Measurements from ENCODE around the gene GNG8. TPM values are rescaled to one million over a fixed set of nuclear protein-coding genes. Genes with fewer than 3 reads are reported as not detected.

Gene GNG8
- polyA plus RNA-seq, 1 donor from 2014 or later: not detected

- Histone ChIP-seq H3K79me2 (replicated peaks; ENCODE audit: insufficient read depth, low read length) (no peaks in the 10 kb centered on the region), H3K27me3 (ENCODE audit: insufficient read depth, low read depth, low read length) (no peaks in the 10 kb centered on the region), H3K9me3 (ENCODE audit: low read length) (no peaks in the 10 kb centered on the region), H3K4me2 (ENCODE audit: low read length) (no peak within 1 kb of the TSS), H3K36me3 (ENCODE audit: insufficient read depth, low read length) (no peaks in the 10 kb centered on the region), H3K4me3 (ENCODE audit: low read length) (no peak within 1 kb of the TSS), H4K20me1 (ENCODE audit: insufficient read depth) (no peaks in the 10 kb centered on the region), H3K9ac (ENCODE audit: low read length) (no peak within 1 kb of the TSS), H3F3A (ENCODE audit: insufficient read depth, low read length, poor library complexity, severe bottlenecking) (no peaks in the 10 kb centered on the region), H2AFZ (ENCODE audit: low read depth, low read length) (no peak within 1 kb of the TSS), H3K9me2 (ENCODE audit: insufficient read depth, low read length) (no peaks in the 10 kb centered on the region), H3K27ac (ENCODE audit: low read length) (no peak within 1 kb of the TSS)
- TF ChIP-seq EP300 (conservative IDR thresholded peaks at IDR 0.05; ENCODE audit: poor library complexity, severe bottlenecking) (no peak), EZH2 (IDR thresholded peaks at IDR 0.05; ENCODE audit: borderline replicate concordance, insufficient read depth, low read length, poor library complexity, severe bottlenecking) (no peak), REST (IDR thresholded peaks at IDR 0.05; ENCODE audit: borderline replicate concordance) (no peak), MXI1 (conservative IDR thresholded peaks at IDR 0.05; ENCODE audit: poor library complexity, severe bottlenecking) (no peak), CTCF (IDR thresholded peaks at IDR 0.05; ENCODE audit: poor library complexity, severe bottlenecking) (no peak), TAF1 (IDR thresholded peaks at IDR 0.05; ENCODE audit: low read depth) (no peak), SMC3 (conservative IDR thresholded peaks at IDR 0.05; ENCODE audit: poor library complexity) (no peak), POLR2AphosphoS5 (IDR thresholded peaks at IDR 0.05) (no peak), RAD21 (conservative IDR thresholded peaks at IDR 0.05) (no peak)
Measured at GRCh38 chr19:46624958-46625661, 10.9 kb downstream of the GNG8 start, which contains the start of gene PTGIR. TSS of gene PTGIR (minus strand) at chr19:46625089. CDS start at chr19:46624225, 864 bp downstream.

GRCh38 chr19:46623915-46624502, 12.0 kb downstream of the GNG8 start:
- no peak for TF ChIP-seq POLR2AphosphoS5 (IDR thresholded peaks at IDR 0.05)
- TF ChIP-seq REST (IDR thresholded peaks at IDR 0.05; ENCODE audit: borderline replicate concordance): no peak
- no peak for TF ChIP-seq CTCF (IDR thresholded peaks at IDR 0.05; ENCODE audit: poor library complexity, severe bottlenecking)
- no peak for TF ChIP-seq MXI1 (conservative IDR thresholded peaks at IDR 0.05; ENCODE audit: poor library complexity, severe bottlenecking)
- TF ChIP-seq RAD21 (conservative IDR thresholded peaks at IDR 0.05): no peak
- TF ChIP-seq SMC3 (conservative IDR thresholded peaks at IDR 0.05; ENCODE audit: poor library complexity): no peak
- TF ChIP-seq TAF1 (IDR thresholded peaks at IDR 0.05; ENCODE audit: low read depth): no peak
- no peak for TF ChIP-seq EP300 (conservative IDR thresholded peaks at IDR 0.05; ENCODE audit: poor library complexity, severe bottlenecking)
- TF ChIP-seq EZH2 (IDR thresholded peaks at IDR 0.05; ENCODE audit: borderline replicate concordance, insufficient read depth, low read length, poor library complexity, severe bottlenecking): no peak
- no peaks in the 10 kb centered on the region for H3K36me3 ChIP-seq (ENCODE audit: insufficient read depth, low read length)
- no peaks in the 10 kb centered on the region for H3F3A ChIP-seq (ENCODE audit: insufficient read depth, low read length, poor library complexity, severe bottlenecking)
- H2AFZ ChIP-seq (ENCODE audit: low read depth, low read length): no peak overlapping the region
- H3K9me3 ChIP-seq (ENCODE audit: low read length): no peaks in the 10 kb centered on the region
- no peak overlapping the region for H3K9ac ChIP-seq (ENCODE audit: low read length)
- no peak overlapping the region for H3K4me3 ChIP-seq (ENCODE audit: low read length)
- H3K27me3 ChIP-seq (ENCODE audit: insufficient read depth, low read depth, low read length): no peaks in the 10 kb centered on the region
- H3K27ac ChIP-seq (ENCODE audit: low read length): no peak overlapping the region
- H3K9me2 ChIP-seq (ENCODE audit: insufficient read depth, low read length): no peaks in the 10 kb centered on the region
- no peak overlapping the region for H3K4me2 ChIP-seq (ENCODE audit: low read length)
- no peaks in the 10 kb centered on the region for H4K20me1 ChIP-seq (ENCODE audit: insufficient read depth)
- no peaks in the 10 kb centered on the region for H3K79me2 ChIP-seq (replicated peaks; ENCODE audit: insufficient read depth, low read length)
